Activated CD4-positive, CD25-positive, alpha-beta regulatory T cell treated with anti-CD3 and anti-CD28 coated beads, Interleukin-2, amount 50 U/mL, for 16 hours (primary cell): ENCODE data around the gene NXPE3.

ENCODE experiments used
- DNase-seq: peaks from one replicate; pipeline ENCODE4 v3.0.0-alpha.2; 2020; ENCODE audit warnings: low read depth, low spot score

Gene NXPE3

GRCh38 chr3:101802179-101802578 lies 23.2 kb downstream of the NXPE3 start:
- DNase-seq = no peak

DNA sequence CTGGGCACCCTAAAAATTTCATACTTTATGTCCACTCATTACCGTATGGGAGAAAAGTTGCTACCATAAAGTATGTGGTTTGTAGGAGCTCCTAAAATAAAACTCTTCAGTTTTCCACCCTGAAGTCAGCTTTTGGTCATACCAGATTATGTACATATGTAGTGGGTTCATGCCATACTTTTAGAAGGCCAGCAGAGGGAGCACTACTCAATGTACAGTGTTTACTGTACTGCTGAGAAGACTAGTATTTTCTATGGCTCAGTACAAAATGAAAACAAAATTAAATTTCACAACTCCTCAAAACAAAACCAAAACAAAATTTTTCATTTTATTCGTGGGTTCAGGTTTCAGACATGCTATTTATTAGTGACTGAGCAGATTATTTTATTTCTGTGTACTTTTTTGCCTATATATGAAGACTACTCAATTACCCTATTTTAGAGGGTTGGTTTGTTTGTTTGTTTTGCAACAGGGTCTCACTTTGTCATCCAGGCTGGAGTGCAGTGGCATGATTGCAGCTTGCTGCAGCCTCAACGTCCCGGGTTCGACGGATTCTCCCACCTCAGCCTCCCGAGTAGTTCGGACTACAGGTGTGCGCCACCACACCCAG lies 24.3 kb downstream of the NXPE3 start:
- peak; percentile 61 for DNase-seq

GRCh38 chr3:101803939-101804338 lies 24.9 kb downstream of the NXPE3 start:
- DNase-seq = no peak

GRCh38 chr3:101806491-101806890 lies 27.5 kb downstream of the NXPE3 start:
- DNase-seq = no peak

DNA sequence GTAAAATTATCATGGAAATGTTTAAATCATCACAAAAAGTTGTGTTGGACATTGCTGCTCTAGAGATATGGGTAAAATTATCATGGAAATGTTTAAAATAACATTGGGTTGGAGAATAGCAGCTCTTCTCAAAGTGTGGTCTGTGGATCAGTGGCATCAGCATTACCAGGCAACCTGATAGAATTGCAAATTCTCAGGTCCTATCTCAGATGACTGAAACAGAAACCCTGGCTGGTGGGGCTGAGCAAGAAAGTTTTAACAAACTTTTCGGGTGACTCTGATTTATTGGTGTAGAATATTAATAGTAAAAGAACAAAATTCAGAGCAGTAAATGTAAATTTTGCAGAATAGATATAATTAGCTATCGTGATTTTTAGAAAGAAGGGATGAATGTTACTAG lies 28.9 kb downstream of the NXPE3 start:
- DNase-seq = no peak

GRCh38 chr3:101809178-101810021 lies 30.4 kb downstream of the NXPE3 start:
- no peak for DNase-seq

DNA sequence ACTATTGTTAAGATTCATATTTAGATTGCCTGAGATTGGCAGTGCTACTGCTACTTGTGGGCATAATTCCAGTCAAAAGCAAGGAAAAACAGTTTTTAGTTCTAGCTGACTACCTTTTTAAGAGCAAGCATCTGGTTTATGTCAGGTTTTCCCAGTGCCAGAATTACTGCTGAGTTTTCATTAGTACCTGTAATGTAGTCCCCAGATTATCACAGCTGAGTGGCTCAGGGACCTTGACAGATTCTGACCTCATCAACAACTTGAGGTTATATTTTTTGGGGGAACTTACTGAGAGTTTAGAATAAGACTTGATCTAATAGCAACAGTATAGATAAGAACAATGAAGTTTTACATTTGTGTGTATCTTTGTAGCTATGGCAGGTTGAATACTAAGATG lies 31.0 kb downstream of the NXPE3 start:
- DNase-seq = no peak

DNA sequence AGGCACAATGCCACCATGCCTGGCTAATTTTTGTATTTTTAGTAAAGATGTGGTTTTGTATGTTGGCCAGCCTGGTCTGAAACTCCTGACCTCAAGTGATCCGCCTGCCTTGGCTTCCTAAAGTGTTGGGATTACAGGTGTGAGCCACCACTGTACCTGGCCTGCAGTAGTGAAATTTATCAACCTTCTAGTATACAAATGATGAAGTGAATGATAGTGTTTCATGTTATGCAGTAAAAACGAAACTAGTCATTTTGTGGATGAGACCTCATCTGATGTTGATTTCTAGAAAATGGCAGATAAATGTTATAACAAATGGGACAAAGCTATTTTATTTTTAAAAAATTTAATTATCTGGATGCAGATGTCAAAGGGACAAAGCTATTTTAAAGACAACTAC lies 32.9 kb downstream of the NXPE3 start:
- no peak for DNase-seq

DNA sequence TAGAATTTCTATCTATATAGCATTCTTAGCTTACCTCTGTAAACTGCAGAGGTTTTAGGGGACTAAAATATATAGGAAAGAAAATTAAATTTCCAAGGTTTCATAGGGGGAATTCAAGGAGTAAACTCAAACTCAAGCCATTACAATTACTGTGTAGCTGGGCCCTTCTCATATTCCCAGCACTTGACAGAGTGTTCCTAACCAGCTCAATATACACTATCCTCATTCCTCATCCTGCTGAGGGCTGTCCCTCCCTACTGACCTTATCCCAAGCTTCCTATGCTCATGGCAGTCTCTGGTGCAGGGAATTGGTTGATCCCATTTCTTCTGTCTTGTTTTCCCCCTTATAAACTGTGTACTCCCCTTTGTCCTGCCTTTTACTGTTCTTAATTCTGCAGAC lies 33.9 kb downstream of the NXPE3 start:
- DNase-seq = no peak

DNA sequence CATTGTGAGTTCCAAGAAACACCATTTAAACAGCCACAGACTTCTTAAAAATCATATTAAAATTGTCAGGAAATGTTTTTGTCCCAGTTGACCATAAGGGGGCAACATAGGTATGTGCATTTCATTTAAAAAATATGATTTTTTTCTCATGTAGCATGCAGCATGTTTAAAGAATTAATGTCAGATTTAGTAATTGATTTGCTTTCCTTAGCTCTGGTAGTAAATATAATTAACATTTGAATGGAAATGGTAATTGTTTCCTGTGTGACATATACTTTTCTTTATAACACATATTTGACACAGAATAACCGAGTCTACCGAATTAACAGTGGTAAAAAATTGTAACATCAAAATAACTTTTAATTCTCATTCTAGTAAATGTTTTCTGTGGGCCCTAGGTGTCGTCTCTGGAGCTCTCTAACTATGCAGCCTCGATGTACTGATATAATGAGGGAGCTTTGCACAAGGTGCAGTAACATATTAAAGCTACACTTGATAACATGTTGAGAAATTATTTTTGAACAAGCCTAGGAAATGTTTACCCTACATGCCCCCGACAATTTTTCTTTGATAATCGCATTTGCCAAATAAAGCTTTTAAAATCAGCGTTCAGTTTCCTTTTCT lies 34.9 kb downstream of the NXPE3 start:
- no peak for DNase-seq

DNA sequence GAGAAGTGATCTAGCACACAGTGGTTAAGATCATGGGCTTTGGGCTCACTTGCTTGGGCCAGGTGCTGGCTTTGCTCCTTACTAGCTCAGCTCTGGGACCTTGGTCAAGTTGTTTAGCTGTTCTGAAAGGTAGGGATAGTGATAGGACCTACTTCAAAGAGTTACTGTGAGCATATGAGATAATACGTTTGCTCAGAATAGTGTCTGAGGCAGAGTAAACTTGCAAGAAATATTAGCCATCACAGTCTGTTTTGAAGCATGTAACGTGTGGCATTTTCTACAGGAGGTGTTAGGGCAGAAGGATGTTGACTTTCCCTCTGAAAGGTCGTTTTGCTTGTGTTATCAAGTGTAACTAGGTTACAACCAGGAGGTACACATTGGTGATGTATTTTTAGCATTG lies 35.8 kb downstream of the NXPE3 start:
- DNase-seq = no peak

DNA sequence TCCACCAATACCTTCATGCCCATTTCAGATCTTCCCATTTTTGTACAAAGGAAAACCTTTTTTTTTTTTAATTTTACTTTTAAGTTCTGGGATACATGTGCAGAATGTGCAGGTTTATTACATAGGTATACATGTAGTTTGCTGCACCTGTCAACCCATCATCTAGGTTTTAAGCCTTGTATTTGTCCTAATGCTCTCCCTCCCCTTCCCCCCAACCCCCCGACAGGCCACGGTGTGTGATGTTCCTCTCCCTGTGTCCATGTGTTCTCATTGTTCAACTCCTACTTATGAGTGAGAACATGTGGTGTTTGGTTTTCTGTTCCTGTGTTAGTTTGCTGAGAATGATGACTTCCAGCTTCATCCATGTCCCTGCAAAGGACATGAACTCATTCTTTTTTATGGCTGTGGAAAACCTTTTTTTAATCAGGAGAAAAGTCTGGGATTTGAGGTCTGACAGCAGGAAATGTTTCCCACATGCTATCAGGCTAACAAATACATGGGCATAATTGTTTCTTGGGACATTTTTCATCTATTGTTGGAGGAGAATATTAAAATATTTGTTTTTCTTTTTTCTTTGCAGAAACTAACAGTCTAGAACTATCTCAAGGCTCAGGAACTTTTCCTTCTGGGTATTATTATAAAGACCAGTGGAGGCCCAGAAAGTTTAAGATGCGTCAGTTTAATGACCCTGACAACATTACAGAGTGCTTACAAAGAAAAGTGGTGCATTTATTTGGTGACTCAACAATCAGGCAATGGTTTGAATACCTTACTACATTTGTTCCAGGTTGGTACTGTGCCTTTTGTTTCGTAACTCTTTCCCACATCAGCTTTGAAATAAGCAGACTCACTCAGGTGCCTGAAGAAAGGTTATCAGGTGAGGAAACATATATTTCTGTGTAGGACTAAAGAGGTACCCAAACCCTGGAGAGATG lies 37.5 kb downstream of the NXPE3 start:
- no peak for DNase-seq

- no peak for DNase-seq
These were observed 39.0 kb downstream of the NXPE3 start for GRCh38 chr3:101817992-101818391.

DNA sequence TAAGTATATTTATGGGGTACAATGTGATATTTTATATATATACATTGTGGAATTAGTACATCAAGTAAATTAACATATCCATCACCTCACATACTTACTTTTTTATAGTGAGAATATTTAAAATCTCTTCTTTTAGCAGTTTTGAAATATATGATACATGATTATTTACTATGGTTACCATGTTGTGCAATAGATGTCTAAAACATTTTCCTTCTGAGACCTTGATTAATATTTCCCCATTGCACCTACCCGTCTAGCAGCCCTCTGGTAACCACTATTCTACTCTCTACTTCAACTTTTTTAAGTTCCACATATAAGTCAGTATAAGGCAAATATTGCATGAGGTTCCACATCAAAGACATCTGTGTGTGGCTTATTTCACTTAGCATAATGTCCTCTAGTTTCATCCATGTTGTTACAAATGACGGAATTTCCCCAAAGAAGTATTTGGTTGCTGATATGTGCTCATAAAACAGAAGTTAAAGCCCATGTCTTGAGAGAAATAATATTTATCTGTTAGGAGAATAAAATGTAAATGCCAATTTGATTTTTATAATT lies 40.7 kb downstream of the NXPE3 start:
- no peak for DNase-seq

DNA sequence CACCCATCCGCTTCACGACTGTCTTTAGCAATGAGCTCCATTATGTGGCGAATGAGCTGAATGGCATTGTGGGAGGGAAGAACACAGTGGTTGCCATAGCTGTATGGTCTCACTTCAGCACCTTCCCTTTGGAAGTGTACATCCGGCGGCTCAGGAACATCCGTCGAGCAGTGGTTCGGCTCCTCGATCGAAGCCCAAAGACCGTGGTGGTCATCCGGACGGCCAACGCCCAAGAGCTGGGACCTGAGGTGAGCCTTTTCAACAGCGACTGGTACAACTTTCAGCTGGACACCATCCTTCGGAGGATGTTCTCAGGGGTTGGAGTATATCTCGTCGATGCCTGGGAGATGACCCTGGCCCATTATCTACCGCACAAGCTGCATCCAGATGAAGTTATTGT lies 42.5 kb downstream of the NXPE3 start:
- DNase-seq = no peak

- DNase-seq = no peak
These were observed 44.5 kb downstream of the NXPE3 start for GRCh38 chr3:101823525-101823924.

DNA sequence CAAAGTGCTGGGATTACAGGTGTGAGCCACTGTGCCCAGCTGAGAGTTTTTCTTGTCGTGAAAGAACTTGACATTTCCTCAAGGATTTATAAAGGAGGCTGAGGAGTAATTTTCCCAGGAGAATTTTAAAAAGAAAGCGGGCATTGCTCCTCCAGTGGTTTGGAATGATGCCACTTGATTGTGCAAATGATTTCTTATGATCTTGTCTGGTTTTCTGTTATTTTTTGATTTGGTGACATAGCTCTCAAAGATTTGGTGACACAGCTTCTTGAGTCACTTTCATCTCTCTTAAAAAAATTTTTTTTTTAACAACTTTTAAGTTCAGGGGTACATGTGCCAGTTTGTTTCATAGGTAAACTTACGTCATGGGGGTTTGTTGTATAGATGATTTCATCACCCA lies 45.7 kb downstream of the NXPE3 start:
- DNase-seq = no peak

DNA sequence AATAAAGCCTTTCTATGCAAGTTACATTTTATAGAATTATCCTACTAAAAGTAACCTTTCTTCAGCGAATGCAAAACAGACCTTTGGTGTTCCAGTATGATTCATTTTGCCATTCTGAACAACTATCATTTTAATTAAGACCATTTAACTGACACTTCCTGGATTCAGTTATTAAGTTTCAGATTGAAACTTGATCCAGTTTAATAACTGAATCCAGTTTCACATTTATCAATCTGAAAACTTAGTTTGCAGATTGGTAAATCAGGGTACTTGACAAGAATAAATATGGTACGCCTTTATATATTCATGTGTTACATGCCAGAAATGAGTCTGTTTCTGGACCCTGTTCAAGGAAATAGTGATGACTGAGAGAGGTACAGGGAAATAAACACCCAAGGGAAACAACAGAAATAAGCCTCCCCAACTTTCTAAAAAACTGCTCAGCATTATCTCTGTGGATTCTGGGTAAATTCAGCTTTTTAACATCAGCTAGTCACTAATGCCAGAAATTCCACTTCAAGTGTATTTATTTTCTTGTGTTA lies 47.0 kb downstream of the NXPE3 start:
- DNase-seq = no peak

- DNase-seq = peak; percentile 67
These were observed 48.5 kb downstream of the NXPE3 start for GRCh38 chr3:101827211-101828174.

DNA sequence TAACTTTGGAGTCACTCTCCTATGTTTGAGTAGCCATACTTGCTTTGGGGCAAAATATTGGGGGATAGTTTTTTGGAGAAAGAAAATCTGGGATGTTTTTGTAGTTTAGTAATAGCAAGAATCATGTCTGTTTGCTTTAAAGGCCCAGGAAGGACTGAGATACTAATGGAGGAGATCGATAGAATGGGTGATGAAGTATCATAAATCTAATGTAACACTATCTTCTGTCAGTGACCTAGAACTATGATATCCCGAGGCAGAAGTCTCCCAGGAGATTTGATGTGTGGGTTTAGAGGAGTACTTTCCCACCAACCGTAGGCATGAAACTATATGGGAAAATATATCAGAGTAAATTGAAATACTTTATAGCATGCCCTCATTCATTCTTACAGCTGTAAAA lies 49.3 kb downstream of the NXPE3 start:
- DNase-seq = no peak
